Stimulated activated naive CD8-positive, alpha-beta T cell treated with anti-CD3 and anti-CD28 coated beads, Interleukin-15, Interleukin-2, amounts not matched to agents 100 U/mL and 50 U/mL, for 24 hours (primary cell): Measurements from ENCODE around the gene IGSF9B.
A peak's percentile ranks its signal among the peaks of the same experiment; 100 is the strongest.

Experiments used
- ATAC-seq: fragments of 150-1000 bp; cut with Tn5 transposase; one replicate; pipeline ENCODE4 v1.10.0; 2021
- DNase-seq: peaks from one replicate; pipeline ENCODE4 v3.0.0; 2021

The IGSF9B gene

GRCh38 chr11:133985981-133986944 lies 29.5 kb upstream of the IGSF9B start:
- ATAC-seq: no peak
- no peak for DNase-seq

GRCh38 chr11:133984828-133985227 lies 28.1 kb upstream of the IGSF9B start:
- ATAC-seq (no peak), DNase-seq (no peak)

- ATAC-seq: no peak
- DNase-seq: no peak
Observed at GRCh38 chr11:133983660-133984316, 27.0 kb upstream of the IGSF9B start.

- ATAC-seq (no peak), DNase-seq (no peak)
Observed at GRCh38 chr11:133982876-133983275, 26.1 kb upstream of the IGSF9B start.

- ATAC-seq: no peak
- no peak for DNase-seq
Observed at GRCh38 chr11:133982151-133982550, 25.4 kb upstream of the IGSF9B start.

- no peak for ATAC-seq
Observed at GRCh38 chr11:133981156-133981555, 24.4 kb upstream of the IGSF9B start.

GRCh38 chr11:133980665-133981064 lies 23.9 kb upstream of the IGSF9B start:
- no peak for ATAC-seq
- DNase-seq: no peak

More at GRCh38 chr11:133981156-133981555, 24.4 kb upstream of the IGSF9B start:
- DNase-seq: no peak

- DNase-seq (no peak), ATAC-seq (peak; percentile 51)
Observed at GRCh38 chr11:133978794-133979193, 22.0 kb upstream of the IGSF9B start.

GRCh38 chr11:133977067-133977677 lies 20.4 kb upstream of the IGSF9B start:
- DNase-seq (no peak), ATAC-seq (no peak)

GRCh38 chr11:133975488-133975849 lies 18.7 kb upstream of the IGSF9B start:
- ATAC-seq (no peak), DNase-seq (no peak)

- no peak for DNase-seq
- no peak for ATAC-seq
Observed at GRCh38 chr11:133974836-133975487, 18.2 kb upstream of the IGSF9B start.

- no peak for DNase-seq
- ATAC-seq: no peak
Observed at GRCh38 chr11:133971881-133972280, 15.1 kb upstream of the IGSF9B start.

GRCh38 chr11:133969112-133969511 lies 12.3 kb upstream of the IGSF9B start:
- ATAC-seq (no peak), DNase-seq (no peak)

GRCh38 chr11:133968300-133968699 lies 11.5 kb upstream of the IGSF9B start:
- DNase-seq: no peak
- no peak for ATAC-seq

- peak; percentile 7 for ATAC-seq
- DNase-seq: no peak
Observed at GRCh38 chr11:133967599-133968238, 11.0 kb upstream of the IGSF9B start.

GRCh38 chr11:133966921-133967598 lies 10.3 kb upstream of the IGSF9B start:
- peak; percentile 85 for DNase-seq
- ATAC-seq: peak; percentile 81

- ATAC-seq: no peak
- DNase-seq: no peak
Observed at GRCh38 chr11:133966172-133966651, 9.4 kb upstream of the IGSF9B start.

- DNase-seq (no peak), ATAC-seq (no peak)
Observed at GRCh38 chr11:133965031-133965601, 8.3 kb upstream of the IGSF9B start.

GRCh38 chr11:133964356-133964755 lies 7.6 kb upstream of the IGSF9B start:
- DNase-seq (no peak), ATAC-seq (no peak)

GRCh38 chr11:133961890-133962289 lies 5.1 kb upstream of the IGSF9B start:
- DNase-seq (no peak), ATAC-seq (no peak)

GRCh38 chr11:133957900-133958299 lies 1.1 kb upstream of the IGSF9B start:
- DNase-seq (no peak), ATAC-seq (no peak)
